OCI-LY3 (cell line): Measurements from ENCODE around the gene KRT13.

Experiments
- H2AFZ ChIP-seq: fragments of 200-600, 300-600 bp; shearing (Covaris generic); 2 replicates; pipeline ENCODE4 v1.6.0; 2014; ENCODE audit warnings: antibody characterized with exemption, low read depth, low read length
- H3K27ac ChIP-seq: fragments of 200-600, 300-600 bp; sonication (generic); 2 replicates; pipeline ENCODE4 v1.5.1; 2014; ENCODE audit warnings: mild to moderate bottlenecking, low read length, moderate library complexity, mixed read lengths
- H3K27me3 ChIP-seq: fragments of 200-600, 300-600 bp; sonication (generic); 2 replicates; pipeline ENCODE4 v1.6.1; 2014; ENCODE audit warnings: low read depth, low read length, mixed read lengths
- H3K36me3 ChIP-seq: fragments of 200-600, 300-600 bp; sonication (generic); replicated peaks from 2 replicates; pipeline ENCODE3; 2014; ENCODE audit warnings: low read depth, low read length, mixed read lengths
- H3K4me1 ChIP-seq: fragments of 300-600, 200-600 bp; sonication (generic); 2 replicates; pipeline ENCODE4 v1.6.1; 2014; ENCODE audit warnings: low read length, mixed read lengths
- H3K4me2 ChIP-seq: fragments of 200-600, 300-600 bp; sonication (generic); 2 replicates; pipeline ENCODE4 v1.6.1; 2014; ENCODE audit warnings: low read length, mixed read lengths
- H3K4me3 ChIP-seq: fragments of 300-600, 200-600 bp; sonication (generic); 2 replicates; pipeline ENCODE4 v1.5.1; 2014; ENCODE audit warnings: antibody characterized with exemption, mild to moderate bottlenecking, low read length, moderate library complexity
- H3K79me2 ChIP-seq: fragments of 300-600, 200-600 bp; shearing (Covaris generic); 2 replicates; pipeline ENCODE4 v1.6.1; 2014; ENCODE audit warnings: mild to moderate bottlenecking, low read length, mixed read lengths
- H3K9ac ChIP-seq: fragments of 300-600, 200-600 bp; shearing (Covaris generic); 2 replicates; pipeline ENCODE4 v1.6.0; 2014; ENCODE audit warnings: mild to moderate bottlenecking, low read length, moderate library complexity
- H3K9me3 ChIP-seq: fragments of 200-600, 300-600 bp; shearing (Covaris generic); 2 replicates; pipeline ENCODE4 v1.6.1; 2014; ENCODE audit warnings: low read length, mixed read lengths; ENCODE audit not compliant: insufficient read depth
- H4K20me1 ChIP-seq: fragments of 200-600, 300-600 bp; sonication (generic); 2 replicates; pipeline ENCODE4 v1.6.1; 2016; ENCODE audit warnings: low read length, mixed read lengths; ENCODE audit not compliant: insufficient read depth
- EZH2phosphoT487 ChIP-seq: fragments of 200-600 bp; shearing (Covaris generic); IDR thresholded peaks from 2 replicates; pipeline ENCODE4 v1.6.1; 2018; ENCODE audit warnings: antibody characterized with exemption, mixed run types, low read depth
- TF ChIP-seq, protein P1 (sequence below): fragments of 200-600, 300-600 bp; sonication (generic); IDR thresholded peaks from 2 replicates; pipeline ENCODE4 v1.5.1; 2014; ENCODE audit warnings: antibody characterized with exemption, low read length, low read depth

Gene KRT13

DNA sequence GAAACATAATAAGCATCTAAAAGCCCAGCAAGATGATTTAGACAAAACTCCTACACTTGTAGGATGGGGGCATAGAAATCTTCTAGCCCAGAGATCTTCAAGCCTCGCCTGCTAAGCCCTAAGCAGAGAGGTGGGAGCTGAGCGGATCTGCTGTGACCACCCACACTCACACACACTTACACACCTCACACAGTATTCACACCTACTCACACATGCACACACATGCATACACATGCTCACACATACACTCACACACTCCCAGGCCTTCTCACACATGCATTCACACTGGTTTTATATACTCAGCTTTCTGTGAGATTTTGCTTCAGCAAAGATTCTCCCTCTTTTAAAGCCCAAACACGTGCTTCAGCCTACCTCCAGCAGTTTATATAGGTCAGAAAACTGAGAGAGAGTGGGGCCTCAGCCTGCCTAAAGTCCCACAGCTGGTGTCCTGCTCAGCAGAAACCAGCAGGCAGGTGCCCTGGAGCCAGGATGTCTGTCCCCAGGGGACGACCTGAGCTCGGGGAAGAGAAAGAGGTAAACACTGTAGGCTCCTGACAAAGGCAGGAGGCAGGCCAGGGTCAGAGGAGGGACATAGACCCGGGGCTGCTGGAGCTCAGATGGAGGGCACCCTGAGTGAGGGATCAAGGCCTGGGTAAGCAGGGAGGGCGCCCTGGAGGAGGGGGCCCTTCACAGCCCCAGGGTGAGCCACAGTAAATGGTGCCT is 34.7 kb upstream of the KRT13 start:
- Histone ChIP-seq H3K4me1 (peaks cover 8% of the 10 kb centered on the region; the same call in 1 of the 2 replicates), H3K27ac (no peak overlapping the region), H3K4me3 (no peak overlapping the region), H3K9me3 (no peaks in the 10 kb centered on the region), H4K20me1 (no peaks in the 10 kb centered on the region), H3K4me2 (no peak overlapping the region), H3K79me2 (no peaks in the 10 kb centered on the region), H3K9ac (no peak overlapping the region), H2AFZ (no peak overlapping the region), H3K27me3 (no peaks in the 10 kb centered on the region), H3K36me3 (no peaks in the 10 kb centered on the region)
- TF ChIP-seq, protein P1, sequence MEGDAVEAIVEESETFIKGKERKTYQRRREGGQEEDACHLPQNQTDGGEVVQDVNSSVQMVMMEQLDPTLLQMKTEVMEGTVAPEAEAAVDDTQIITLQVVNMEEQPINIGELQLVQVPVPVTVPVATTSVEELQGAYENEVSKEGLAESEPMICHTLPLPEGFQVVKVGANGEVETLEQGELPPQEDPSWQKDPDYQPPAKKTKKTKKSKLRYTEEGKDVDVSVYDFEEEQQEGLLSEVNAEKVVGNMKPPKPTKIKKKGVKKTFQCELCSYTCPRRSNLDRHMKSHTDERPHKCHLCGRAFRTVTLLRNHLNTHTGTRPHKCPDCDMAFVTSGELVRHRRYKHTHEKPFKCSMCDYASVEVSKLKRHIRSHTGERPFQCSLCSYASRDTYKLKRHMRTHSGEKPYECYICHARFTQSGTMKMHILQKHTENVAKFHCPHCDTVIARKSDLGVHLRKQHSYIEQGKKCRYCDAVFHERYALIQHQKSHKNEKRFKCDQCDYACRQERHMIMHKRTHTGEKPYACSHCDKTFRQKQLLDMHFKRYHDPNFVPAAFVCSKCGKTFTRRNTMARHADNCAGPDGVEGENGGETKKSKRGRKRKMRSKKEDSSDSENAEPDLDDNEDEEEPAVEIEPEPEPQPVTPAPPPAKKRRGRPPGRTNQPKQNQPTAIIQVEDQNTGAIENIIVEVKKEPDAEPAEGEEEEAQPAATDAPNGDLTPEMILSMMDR, result no peak
- TF ChIP-seq EZH2phosphoT487, result no peak

DNA sequence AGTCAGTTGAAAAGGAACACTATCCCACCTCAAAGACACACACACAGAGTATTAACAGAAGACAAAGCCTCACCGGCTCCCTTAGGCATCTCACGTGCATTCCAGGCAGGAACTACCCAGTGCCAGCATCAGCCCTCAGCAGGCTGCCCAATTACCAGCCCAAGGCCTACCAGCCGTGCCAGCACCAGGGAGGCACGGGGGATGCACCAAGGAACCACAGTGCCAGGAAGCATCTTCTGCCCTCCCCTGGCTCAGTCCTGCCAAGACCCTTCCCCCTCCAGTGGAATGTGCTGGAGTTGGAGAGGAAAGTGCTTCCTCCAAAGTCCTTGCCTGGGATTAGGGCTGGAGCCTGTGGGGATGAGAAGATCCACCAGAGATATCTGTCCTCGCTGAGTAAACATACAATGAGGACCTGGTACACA is 33.7 kb upstream of the KRT13 start:
- Histone ChIP-seq H3K9ac (no peak overlapping the region), H3K36me3 (no peaks in the 10 kb centered on the region), H3K27me3 (no peaks in the 10 kb centered on the region), H3K27ac (no peak overlapping the region), H3K4me2 (no peak overlapping the region), H4K20me1 (no peaks in the 10 kb centered on the region), H2AFZ (no peak overlapping the region), H3K9me3 (no peaks in the 10 kb centered on the region), H3K4me1 (peaks cover 8% of the 10 kb centered on the region; the same call in 1 of the 2 replicates), H3K4me3 (no peak overlapping the region), H3K79me2 (no peaks in the 10 kb centered on the region)
- TF ChIP-seq EZH2phosphoT487, result no peak

DNA sequence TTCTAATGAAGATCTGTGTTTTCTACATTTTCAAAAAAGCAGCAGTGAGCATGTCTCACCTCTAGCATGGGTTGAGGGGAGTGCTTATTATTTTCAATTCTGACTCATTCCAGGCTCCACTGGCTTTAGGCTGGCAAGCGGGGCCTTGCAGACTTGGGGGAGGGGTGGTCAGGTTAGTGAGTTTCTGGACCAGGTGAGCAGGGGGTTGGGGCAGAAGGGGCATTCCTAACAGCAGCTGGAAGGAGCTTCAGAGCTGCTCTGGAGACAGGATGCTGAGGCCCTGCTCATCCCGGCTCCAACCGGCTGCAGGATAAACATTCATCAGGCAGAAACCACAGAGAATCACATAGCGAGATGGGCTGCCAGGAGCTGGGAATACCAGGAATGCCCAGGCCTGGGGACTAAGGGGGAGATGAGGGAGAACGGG is 33.2 kb upstream of the KRT13 start:
- Histone ChIP-seq H2AFZ (no peak overlapping the region), H3K79me2 (no peaks in the 10 kb centered on the region), H3K9ac (no peak overlapping the region)

DNA sequence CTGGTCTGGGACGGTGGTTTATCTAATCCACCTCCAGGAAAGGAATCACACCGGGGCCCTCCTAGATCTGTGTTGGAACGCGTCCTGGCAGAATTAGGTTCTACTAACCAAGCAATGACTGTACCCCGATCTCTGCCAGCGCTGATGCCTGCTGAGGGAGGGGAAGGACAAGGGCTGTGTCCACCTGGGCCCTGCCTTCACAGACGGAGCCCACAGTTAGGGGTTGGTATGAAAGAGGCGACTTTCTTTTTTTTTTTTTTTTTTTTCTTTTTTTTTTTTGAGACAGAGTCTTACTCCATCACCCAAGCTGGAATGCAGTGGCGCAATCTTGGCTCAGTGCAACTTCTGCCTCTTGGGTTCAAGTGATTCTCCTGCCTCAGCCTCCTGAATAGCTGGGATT is 32.6 kb upstream of the KRT13 start:
- Histone ChIP-seq H3K9me3 (no peaks in the 10 kb centered on the region), H3K4me2 (no peak overlapping the region), H3K27ac (no peak overlapping the region)

More for the DNA sequence above, 33.2 kb upstream of the KRT13 start:
- H3K4me1 ChIP-seq, result peaks cover 8% of the 10 kb centered on the region; the same call in 1 of the 2 replicates
- no peak overlapping the region for H3K27ac ChIP-seq
- no peaks in the 10 kb centered on the region for H4K20me1 ChIP-seq
- H3K27me3 ChIP-seq, result no peaks in the 10 kb centered on the region
- H3K4me2 ChIP-seq, result no peak overlapping the region
- no peaks in the 10 kb centered on the region for H3K9me3 ChIP-seq
- H3K36me3 ChIP-seq, result no peaks in the 10 kb centered on the region
- H3K4me3 ChIP-seq, result no peak overlapping the region
- TF ChIP-seq, protein P1, result no peak
- TF ChIP-seq EZH2phosphoT487, result no peak

More for the DNA sequence above, 32.6 kb upstream of the KRT13 start:
- Histone ChIP-seq H3K4me1 (peaks cover 8% of the 10 kb centered on the region; the same call in 1 of the 2 replicates), H3K79me2 (no peaks in the 10 kb centered on the region), H4K20me1 (no peaks in the 10 kb centered on the region), H3K4me3 (no peak overlapping the region), H3K9ac (no peak overlapping the region), H3K36me3 (no peaks in the 10 kb centered on the region), H2AFZ (no peak overlapping the region), H3K27me3 (no peaks in the 10 kb centered on the region)
- no peak for TF ChIP-seq EZH2phosphoT487
- TF ChIP-seq, protein P1, result no peak
